GM23338 (cell line): Measurements from ENCODE around the gene RPTOR.

Experiments used
- CREB1 ChIP-seq: fragments of 250-450 bp; sonication (Bioruptor Pico); IDR thresholded peaks from 2 replicates; pipeline ENCODE4 v1.5.0; 2020; ENCODE audit warnings: low read depth, mild to moderate bottlenecking, moderate library complexity
- CTCF ChIP-seq, 2 experiments: fragments of 200-600 bp in 1 of 2; sonication (generic) in 1 of 2; conservative IDR thresholded peaks; 2 replicates each; pipeline versions ENCODE4 v1.5.1 to v1.6.1; 2016 to 2017; ENCODE audit warnings: antibody characterized with exemption in 2 of 2, low read depth in 2 of 2, mild to moderate bottlenecking in 2 of 2, moderate library complexity in 1 of 2
- ETS1 ChIP-seq: IDR thresholded peaks from 2 replicates; pipeline ENCODE4 v1.6.1; 2016; ENCODE audit warnings: antibody characterized with exemption
- EZH2 ChIP-seq: fragments of 200-600 bp; sonication (generic); IDR thresholded peaks from one replicate; pipeline ENCODE4 v1.8.0; 2017; ENCODE audit warnings: antibody characterized with exemption, mild to moderate bottlenecking, low read depth; ENCODE audit not compliant: unreplicated experiment
- EZH2phosphoT487 ChIP-seq: fragments of 200-600 bp; sonication (generic); IDR thresholded peaks from one replicate; pipeline ENCODE4 v1.8.1; 2018; ENCODE audit warnings: antibody characterized with exemption; ENCODE audit not compliant: unreplicated experiment
- POLR2AphosphoS5 ChIP-seq: IDR thresholded peaks from 2 replicates; pipeline ENCODE4 v1.6.1; 2016; ENCODE audit warnings: antibody characterized with exemption, low read depth
- REST ChIP-seq: IDR thresholded peaks from one replicate; pipeline ENCODE4 v1.6.1; 2018; ENCODE audit warnings: antibody characterized with exemption; ENCODE audit not compliant: unreplicated experiment
- STAT1 ChIP-seq: IDR thresholded peaks from one replicate; pipeline ENCODE4 v1.6.1; 2016; ENCODE audit warnings: antibody characterized with exemption; ENCODE audit not compliant: unreplicated experiment
- ZNF114 ChIP-seq: fragments of 250-450 bp; sonication (Bioruptor Pico); IDR thresholded peaks from 2 replicates; pipeline ENCODE4 v1.5.0; 2020; ENCODE audit warnings: mild to moderate bottlenecking, moderate library complexity
- ZNF331 ChIP-seq: fragments of 250-450 bp; sonication (Bioruptor Pico); IDR thresholded peaks from 2 replicates; pipeline ENCODE4 v1.5.0; 2020; ENCODE audit warnings: low read depth, mild to moderate bottlenecking, moderate library complexity

- TF ChIP-seq CTCF (conservative IDR thresholded peaks at IDR 0.05; ENCODE audit: low read depth in 2 of 2) = no peak
- TF ChIP-seq EZH2 = no peak
- TF ChIP-seq REST = no peak
- TF ChIP-seq ZNF114 = no peak
- TF ChIP-seq POLR2AphosphoS5 = no peak
- TF ChIP-seq ETS1 = no peak
- TF ChIP-seq ZNF331 (CRISPR knock-in tag) = no peak
- TF ChIP-seq CREB1 = no peak
- TF ChIP-seq EZH2phosphoT487 = no peak
- no peak for TF ChIP-seq STAT1
Measured at GRCh38 chr17:80957461-80957941, 412.9 kb downstream of the RPTOR start.
